ENCODE results near the gene SELENOO.

Gene SELENOO

GRCh38 chr22:50245214-50246072 lies 44.6 kb downstream of the SELENOO start:
- H3K4me3 ChIP-seq (ENCODE audit: low read length): peak overlapping the region; percentile 85
- peaks cover 22% of the 10 kb centered on the region for H3K36me3 ChIP-seq (ENCODE audit: insufficient read depth, low read length)

GRCh38 chr22:50246242-50247175 lies 45.7 kb downstream of the SELENOO start:
- Histone ChIP-seq H3K4me1 (ENCODE audit: insufficient read depth, low read length) (peaks cover 50% of the 10 kb centered on the region), H3K4me3 (ENCODE audit: low read length) (peak overlapping the region; percentile 85), H3K36me3 (ENCODE audit: insufficient read depth, low read length) (peaks cover 22% of the 10 kb centered on the region), H3K27me3 (ENCODE audit: insufficient read depth, low read length) (no peaks in the 10 kb centered on the region), H2AFZ (ENCODE audit: low read depth, low read length) (no peak overlapping the region), H3K9me3 (ENCODE audit: low read length) (no peaks in the 10 kb centered on the region)

More at GRCh38 chr22:50245214-50246072, 44.6 kb downstream of the SELENOO start:
- Histone ChIP-seq H2AFZ (ENCODE audit: low read depth, low read length) (no peak overlapping the region), H3K27me3 (ENCODE audit: insufficient read depth, low read length) (no peaks in the 10 kb centered on the region), H3K4me1 (ENCODE audit: insufficient read depth, low read length) (peaks cover 47% of the 10 kb centered on the region), H3K9me3 (ENCODE audit: low read length) (no peaks in the 10 kb centered on the region)

- Histone ChIP-seq H3K36me3 (ENCODE audit: insufficient read depth, low read length) (peaks cover 22% of the 10 kb centered on the region), H3K27me3 (ENCODE audit: insufficient read depth, low read length) (no peaks in the 10 kb centered on the region), H2AFZ (ENCODE audit: low read depth, low read length) (no peak overlapping the region), H3K4me3 (ENCODE audit: low read length) (no peak overlapping the region), H3K4me1 (ENCODE audit: insufficient read depth, low read length) (peaks cover 47% of the 10 kb centered on the region), H3K9me3 (ENCODE audit: low read length) (no peaks in the 10 kb centered on the region)
Measured at GRCh38 chr22:50247748-50248147, 46.9 kb downstream of the SELENOO start.

- H3K4me3 ChIP-seq (ENCODE audit: low read length): no peak overlapping the region
- no peaks in the 10 kb centered on the region for H3K27me3 ChIP-seq (ENCODE audit: insufficient read depth, low read length)
- H3K4me1 ChIP-seq (ENCODE audit: insufficient read depth, low read length): peaks cover 42% of the 10 kb centered on the region
- H3K9me3 ChIP-seq (ENCODE audit: low read length): no peaks in the 10 kb centered on the region
- no peak overlapping the region for H2AFZ ChIP-seq (ENCODE audit: low read depth, low read length)
- peaks cover 28% of the 10 kb centered on the region for H3K36me3 ChIP-seq (ENCODE audit: insufficient read depth, low read length)
Measured at GRCh38 chr22:50248196-50249081, 47.6 kb downstream of the SELENOO start.

- H3K36me3 ChIP-seq (ENCODE audit: insufficient read depth, low read length): peaks cover 34% of the 10 kb centered on the region
- H2AFZ ChIP-seq (ENCODE audit: low read depth, low read length): no peak overlapping the region
- peaks cover 31% of the 10 kb centered on the region for H3K4me1 ChIP-seq (ENCODE audit: insufficient read depth, low read length)
- H3K9me3 ChIP-seq (ENCODE audit: low read length): no peaks in the 10 kb centered on the region
- H3K27me3 ChIP-seq (ENCODE audit: insufficient read depth, low read length): no peaks in the 10 kb centered on the region
- H3K4me3 ChIP-seq (ENCODE audit: low read length): no peak overlapping the region
Measured at GRCh38 chr22:50249341-50250248, 48.8 kb downstream of the SELENOO start.

GRCh38 chr22:50250249-50250554 lies 49.4 kb downstream of the SELENOO start:
- peaks cover 31% of the 10 kb centered on the region for H3K4me1 ChIP-seq (ENCODE audit: insufficient read depth, low read length)
- no peaks in the 10 kb centered on the region for H3K9me3 ChIP-seq (ENCODE audit: low read length)
- no peak overlapping the region for H2AFZ ChIP-seq (ENCODE audit: low read depth, low read length)
- H3K27me3 ChIP-seq (ENCODE audit: insufficient read depth, low read length): no peaks in the 10 kb centered on the region
- H3K4me3 ChIP-seq (ENCODE audit: low read length): peak overlapping the region; percentile 71
- peaks cover 37% of the 10 kb centered on the region for H3K36me3 ChIP-seq (ENCODE audit: insufficient read depth, low read length)

- Histone ChIP-seq H3K36me3 (ENCODE audit: insufficient read depth, low read length) (peaks cover 37% of the 10 kb centered on the region), H3K9me3 (ENCODE audit: low read length) (no peaks in the 10 kb centered on the region)
Measured at GRCh38 chr22:50250555-50251476, 50.0 kb downstream of the SELENOO start, which contains the start of gene HDAC10. HDAC10 (minus strand) TSS chr22:50251265; CDS start chr22:50251032, 233 bp downstream.

GRCh38 chr22:50251477-50252081 lies 50.8 kb downstream of the SELENOO start:
- Histone ChIP-seq H2AFZ (ENCODE audit: low read depth, low read length) (peak overlapping the region; percentile 44), H3K27me3 (ENCODE audit: insufficient read depth, low read length) (no peaks in the 10 kb centered on the region), H3K9me3 (ENCODE audit: low read length) (no peaks in the 10 kb centered on the region), H3K36me3 (ENCODE audit: insufficient read depth, low read length) (peaks cover 35% of the 10 kb centered on the region), H3K4me3 (ENCODE audit: low read length) (peak overlapping the region; percentile 71), H3K4me1 (ENCODE audit: insufficient read depth, low read length) (peaks cover 22% of the 10 kb centered on the region)

More at GRCh38 chr22:50250555-50251476, 50.0 kb downstream of the SELENOO start, which contains the start of gene HDAC10:
- Histone ChIP-seq H3K4me1 (ENCODE audit: insufficient read depth, low read length) (peaks cover 26% of the 10 kb centered on the region), H3K27me3 (ENCODE audit: insufficient read depth, low read length) (no peaks in the 10 kb centered on the region), H3K4me3 (ENCODE audit: low read length) (peak within 1 kb of the TSS; percentile 71), H2AFZ (ENCODE audit: low read depth, low read length) (peak within 1 kb of the TSS; percentile 44)

GRCh38 chr22:50252082-50253045 lies 51.6 kb downstream of the SELENOO start:
- Histone ChIP-seq H3K27me3 (ENCODE audit: insufficient read depth, low read length) (no peaks in the 10 kb centered on the region), H3K9me3 (ENCODE audit: low read length) (no peaks in the 10 kb centered on the region), H2AFZ (ENCODE audit: low read depth, low read length) (no peak overlapping the region), H3K4me3 (ENCODE audit: low read length) (no peak overlapping the region), H3K36me3 (ENCODE audit: insufficient read depth, low read length) (peaks cover 36% of the 10 kb centered on the region), H3K4me1 (ENCODE audit: insufficient read depth, low read length) (peaks cover 22% of the 10 kb centered on the region)

Data from neuron (in vitro differentiated cells).